ENCODE results near the gene TSHZ2.

The TSHZ2 gene

GRCh38 chr20:53059848-53060247 is 87.7 kb downstream of the TSHZ2 start:
- no peak for TF ChIP-seq CTCF (IDR thresholded peaks at IDR 0.05)

DNA sequence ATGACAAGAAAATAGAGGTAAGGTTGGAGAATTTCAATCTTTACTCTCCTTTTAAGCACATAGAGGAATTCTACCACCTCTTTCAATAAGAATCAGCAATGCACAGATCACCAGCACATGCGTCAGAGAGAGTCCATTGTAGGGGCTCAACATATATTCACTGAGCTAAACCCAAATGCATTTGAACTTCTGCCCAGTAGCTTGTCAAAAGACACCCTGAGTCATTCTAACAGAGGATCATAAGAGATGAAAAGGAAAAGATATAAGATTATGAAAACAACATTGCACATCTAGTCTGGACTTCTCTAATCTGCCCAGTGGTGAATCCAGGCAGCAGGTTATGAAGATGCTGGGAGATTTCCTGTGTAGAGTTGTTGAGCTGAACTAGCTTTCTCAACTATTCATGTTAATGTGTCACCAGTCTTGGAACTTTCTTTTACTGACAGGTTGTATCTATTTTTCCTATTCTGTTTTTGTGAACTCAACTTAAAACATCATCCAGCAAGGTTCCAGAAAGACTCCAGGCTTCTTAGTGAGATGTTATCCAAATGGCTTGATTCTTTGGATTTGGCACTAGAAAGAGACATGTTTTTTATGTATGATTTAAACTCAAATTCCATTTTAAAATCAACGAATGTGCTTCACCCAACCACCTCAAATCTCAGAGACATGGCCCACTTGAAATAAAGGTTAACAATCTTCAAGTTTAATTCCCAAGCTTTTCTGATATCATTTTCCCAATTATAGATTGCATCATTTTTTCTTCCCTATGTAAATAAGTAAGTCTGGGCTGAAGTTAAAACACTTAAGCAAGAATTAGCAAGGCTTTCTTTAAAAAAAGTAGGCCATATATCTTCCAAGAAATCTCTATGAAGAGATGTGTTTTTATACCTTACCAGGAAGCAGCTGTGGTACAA is 89.3 kb downstream of the TSHZ2 start:
- no peak for TF ChIP-seq CTCF (IDR thresholded peaks at IDR 0.05)

DNA sequence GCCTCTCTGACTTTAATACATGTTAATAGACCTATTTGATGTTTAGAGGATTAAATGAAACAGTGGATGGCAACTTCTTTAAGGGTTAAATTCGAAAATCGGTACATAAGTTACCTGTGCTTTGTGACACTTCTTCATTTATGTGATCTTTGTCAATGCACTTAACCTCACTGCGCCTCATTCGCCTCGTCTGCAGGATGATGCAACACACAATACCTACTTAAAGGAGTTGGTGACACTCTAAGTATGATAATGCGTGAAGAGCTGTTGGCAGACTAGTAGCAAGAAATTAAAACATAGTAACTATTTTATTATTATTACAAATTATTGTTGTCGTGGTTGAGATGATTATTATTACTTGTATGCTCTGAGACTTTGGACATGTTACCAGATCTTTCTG is 92.8 kb downstream of the TSHZ2 start:
- TF ChIP-seq CTCF (IDR thresholded peaks at IDR 0.05) = no peak

DNA sequence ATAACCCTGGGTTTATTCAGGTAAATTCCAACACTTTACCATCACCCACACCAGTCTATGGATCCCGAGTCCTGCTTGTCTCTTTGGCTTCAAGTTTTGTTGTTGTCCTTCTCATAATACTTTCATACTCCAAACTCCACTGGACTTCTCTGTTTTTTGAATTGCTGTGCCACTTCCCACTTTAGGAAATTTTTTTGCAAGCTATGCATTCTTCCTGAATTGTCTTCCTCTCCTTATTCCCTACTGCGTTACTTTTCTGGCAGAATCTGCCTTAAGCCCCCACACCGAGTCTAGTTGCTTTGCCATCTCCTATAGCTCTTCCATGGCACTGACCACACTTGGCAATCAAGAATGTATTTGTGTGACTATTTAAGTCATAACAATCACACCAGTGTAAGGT is 96.1 kb downstream of the TSHZ2 start:
- no peak for TF ChIP-seq CTCF (IDR thresholded peaks at IDR 0.05)

GRCh38 chr20:53069132-53069531 is 97.0 kb downstream of the TSHZ2 start:
- TF ChIP-seq CTCF (IDR thresholded peaks at IDR 0.05) = no peak

DNA sequence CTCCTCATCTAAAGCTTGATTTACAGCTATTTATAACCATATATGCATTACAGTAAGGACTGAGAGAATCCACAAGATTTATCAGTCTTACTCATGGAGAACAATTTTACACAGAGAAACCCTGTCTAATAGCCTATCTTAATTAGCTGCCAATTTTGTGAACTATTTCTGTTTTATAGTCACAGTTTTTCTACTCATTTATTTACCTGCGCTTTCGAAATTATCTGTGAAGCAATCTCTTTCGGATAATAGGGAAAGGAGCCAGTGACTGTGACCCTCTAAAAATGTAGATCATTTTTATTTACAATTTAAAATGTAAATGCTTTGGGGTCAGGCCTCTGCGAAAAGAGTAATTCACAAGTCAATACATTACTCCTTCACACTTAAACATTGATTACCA is 98.1 kb downstream of the TSHZ2 start:
- TF ChIP-seq CTCF (IDR thresholded peaks at IDR 0.05) = no peak

- no peak for TF ChIP-seq CTCF (IDR thresholded peaks at IDR 0.05)
These were observed 98.7 kb downstream of the TSHZ2 start for GRCh38 chr20:53070706-53071392.
